Renal cortex interstitium (tissue), 11 donors: ENCODE measurements around the gene SIVA1. TPM values are rescaled to one million over a fixed set of nuclear protein-coding genes. Genes with fewer than 3 reads are reported as not detected.
"Not testable (repeated sequence)": the region's sequence is repeated elsewhere in the genome, so short reads cannot be mapped to it uniquely, and the experiment has no call there.

Source experiments
- DNase-seq, 11 donors: peaks; one replicate each; pipeline ENCODE4 v3.0.0-alpha.2; 2013; ENCODE audit warnings: low read depth in 9 of 11, low spot score in 4 of 11; ENCODE audit errors: extremely low read depth in 1 of 11
- polyA plus RNA-seq, 3 donors: library from polyadenylated mRNA; unstranded; fragments of 120-200 nt; gene quantifications; one replicate each; pipeline ENCODE4 v1.2.1, GENCODE V29; 2013; ENCODE audit not compliant: insufficient read length in 3 of 3

Gene SIVA1
- polyA plus RNA-seq, 3 donors, result 41.7 to 89.7 (median 73.7) TPM

GRCh38 chr14:104715416-104715815, 37.5 kb upstream of the SIVA1 start:
- no peak for DNase-seq

DNA sequence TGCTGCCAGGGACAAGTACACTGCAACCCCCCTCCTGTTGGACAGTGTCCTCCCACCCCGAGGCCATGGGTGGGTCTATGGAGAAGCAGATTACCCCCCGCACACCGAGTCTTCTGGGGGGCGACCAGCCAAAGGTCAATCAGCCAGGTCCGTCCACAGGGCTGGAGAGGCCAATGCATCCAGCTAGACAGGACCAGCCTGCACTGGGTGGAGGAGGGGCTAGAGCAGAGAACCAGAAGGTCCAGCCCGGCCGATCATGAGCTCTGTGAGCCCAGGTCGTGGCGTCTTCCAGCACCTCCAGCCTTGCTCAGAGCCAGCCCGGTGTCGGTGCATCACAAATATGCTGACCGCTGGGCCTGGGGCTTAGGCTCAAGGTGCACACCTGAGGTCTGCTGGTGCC, 37.1 kb upstream of the SIVA1 start:
- DNase-seq, result no peak

GRCh38 chr14:104717137-104717536, 35.8 kb upstream of the SIVA1 start:
- DNase-seq, result no peak

GRCh38 chr14:104717646-104718045, 35.3 kb upstream of the SIVA1 start:
- DNase-seq, result no peak

DNA sequence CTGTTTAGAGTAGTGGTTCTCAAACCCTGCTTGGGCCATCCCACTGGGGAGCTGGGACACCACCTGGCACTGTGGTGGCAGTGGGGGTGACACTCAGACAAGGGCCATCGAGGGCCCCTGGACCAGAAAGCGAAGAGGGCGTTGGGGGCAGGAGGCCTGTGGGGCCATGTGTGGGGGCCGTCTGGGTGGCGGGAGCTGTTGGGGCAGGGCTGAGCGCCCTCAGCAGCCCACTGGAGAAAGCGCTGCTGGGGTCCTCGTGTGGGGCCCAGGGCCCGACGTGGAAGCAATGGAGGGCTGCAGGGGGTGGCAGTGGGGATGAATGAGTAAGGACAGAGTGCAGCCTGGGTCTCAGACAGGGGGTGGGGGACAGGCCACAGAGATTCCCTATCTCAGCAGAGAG, 34.8 kb upstream of the SIVA1 start:
- no peak for DNase-seq

GRCh38 chr14:104718871-104719270, 34.1 kb upstream of the SIVA1 start:
- DNase-seq, result no peak

DNA sequence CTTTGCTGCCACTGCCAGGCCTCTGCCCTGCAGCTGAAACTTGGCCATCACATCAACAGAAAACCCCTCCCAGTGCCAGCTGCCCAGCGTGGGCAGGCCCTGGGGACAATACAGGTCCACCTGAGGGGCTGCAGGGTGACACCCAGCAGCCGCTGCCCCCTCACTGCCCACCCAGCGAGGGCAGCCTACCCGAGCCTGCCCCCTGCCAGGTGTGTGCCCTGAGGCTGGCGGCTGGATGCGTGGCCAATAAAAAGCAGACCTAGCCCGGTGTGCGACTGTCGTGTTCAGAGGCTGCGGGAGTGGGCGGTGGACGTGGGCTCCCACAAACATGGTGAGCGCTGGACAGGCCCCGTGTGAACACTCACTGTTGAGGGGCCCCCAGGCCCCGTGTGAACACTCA, 33.6 kb upstream of the SIVA1 start:
- no peak for DNase-seq

DNA sequence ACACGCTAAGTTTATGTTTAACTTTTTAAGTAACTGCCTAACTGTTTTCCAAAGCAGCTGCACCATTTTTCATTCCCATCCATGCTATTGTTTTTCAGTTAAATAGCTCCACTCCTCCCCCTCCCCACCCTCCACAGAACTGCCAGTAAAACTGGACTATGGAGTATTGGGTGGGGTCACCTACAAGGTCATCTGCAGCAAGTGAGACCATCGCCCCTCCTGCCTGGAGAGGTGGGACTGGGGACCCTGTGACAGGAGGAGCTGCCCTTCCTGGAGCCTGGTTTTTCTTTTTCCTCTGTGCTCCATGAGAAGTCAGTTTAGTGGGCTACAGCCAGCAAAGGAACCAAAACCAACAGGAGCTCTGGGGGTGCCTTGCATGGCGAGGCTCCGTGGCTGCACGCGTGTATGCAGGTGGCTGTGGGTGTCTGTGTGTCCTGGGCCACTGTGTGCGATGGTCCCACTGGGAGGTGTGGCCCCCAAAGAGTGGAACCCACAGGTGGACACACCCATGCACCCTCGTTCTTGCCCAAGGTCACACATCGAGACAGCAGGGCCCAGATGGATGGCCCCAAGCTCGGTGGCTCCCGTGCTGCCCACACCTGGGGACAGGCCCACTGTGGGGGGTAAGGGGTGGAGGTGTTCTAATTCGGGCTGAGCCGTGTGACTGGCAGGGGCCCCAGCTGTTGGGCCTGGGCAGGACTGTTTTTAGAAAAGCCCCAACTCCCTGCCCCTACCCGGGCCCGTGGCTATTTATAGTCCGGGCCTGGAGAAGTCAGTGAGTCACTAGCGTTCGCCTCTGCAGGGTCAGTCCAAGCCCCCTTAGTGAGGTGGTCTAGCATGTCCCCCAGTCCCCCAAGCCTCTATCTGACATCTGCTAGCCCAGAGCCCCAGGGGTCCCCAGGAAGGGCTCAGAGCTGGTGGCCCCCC, 31.2 kb upstream of the SIVA1 start:
- no peak for DNase-seq

- no peak for DNase-seq
Observed at GRCh38 chr14:104722938-104723650, 29.9 kb upstream of the SIVA1 start.

GRCh38 chr14:104723651-104724406, 29.1 kb upstream of the SIVA1 start, which contains the start of gene ADSS1:
ADSS1 (plus strand) TSS chr14:104724229; CDS start chr14:104724271, 42 bp downstream.
- peak in 2 of 11 donors; percentile 17 to 53 for DNase-seq

GRCh38 chr14:104724407-104724980, 28.5 kb upstream of the SIVA1 start:
- DNase-seq, result no peak

- DNase-seq, result peak in 3 of 11 donors; percentile 48 to 77 (median 58)
Observed at GRCh38 chr14:104724981-104725771, 27.8 kb upstream of the SIVA1 start.

GRCh38 chr14:104725772-104726548, 27.0 kb upstream of the SIVA1 start:
- DNase-seq, result no peak

- DNase-seq, result no peak
Observed at GRCh38 chr14:104726600-104727451, 26.1 kb upstream of the SIVA1 start.

DNA sequence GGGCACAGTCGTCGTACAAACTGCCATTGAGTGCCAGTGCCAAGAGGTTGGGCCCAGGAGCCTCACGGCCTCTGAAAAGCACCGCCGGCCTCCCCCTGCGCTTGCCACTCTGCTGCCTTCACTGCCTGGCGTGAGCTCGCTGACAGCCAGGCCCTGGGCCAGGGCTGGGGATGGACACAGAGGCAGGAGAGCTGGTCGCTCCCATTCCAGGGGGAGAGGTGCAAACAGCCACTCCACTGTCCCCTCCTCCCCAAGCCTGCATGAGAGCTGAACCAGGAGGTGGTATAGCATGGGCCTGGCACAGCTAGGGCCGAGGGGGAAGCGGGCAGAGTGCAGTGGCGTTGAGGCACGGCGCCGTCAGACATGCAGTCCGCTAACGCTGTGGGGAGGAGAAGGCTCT, 24.3 kb upstream of the SIVA1 start:
- no peak for DNase-seq

DNA sequence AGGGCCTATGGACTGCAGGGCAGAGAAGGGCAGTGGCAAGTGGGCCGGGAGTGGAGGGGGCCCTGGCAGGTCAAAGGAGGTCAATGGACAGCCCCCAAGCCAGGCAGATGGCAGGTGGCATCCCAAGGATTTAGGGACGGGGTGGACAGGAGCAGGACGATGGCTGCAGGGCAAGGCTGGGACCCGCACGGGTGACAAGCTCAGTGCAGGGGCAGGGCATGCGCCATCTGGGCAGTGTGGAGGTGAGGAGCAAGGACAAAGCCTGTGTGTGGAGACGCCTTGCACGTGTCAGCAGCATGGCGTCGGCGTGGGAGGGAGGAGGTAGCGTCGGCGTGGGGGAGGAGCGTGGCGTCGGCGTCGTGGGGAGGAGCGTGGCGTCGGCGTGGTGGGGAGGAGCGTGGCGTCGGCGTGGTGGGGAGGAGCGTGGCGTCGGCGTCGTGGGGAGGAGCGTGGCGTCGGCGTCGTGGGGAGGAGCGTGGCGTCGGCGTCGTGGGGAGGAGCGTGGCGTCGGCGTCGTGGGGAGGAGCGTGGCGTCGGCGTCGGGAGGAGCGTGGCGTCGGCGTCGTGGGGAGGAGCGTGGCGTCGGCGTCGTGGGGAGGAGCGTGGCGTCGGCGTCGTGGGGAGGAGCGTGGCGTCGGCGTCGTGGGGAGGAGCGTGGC, 23.6 kb upstream of the SIVA1 start:
- DNase-seq, result not testable (repeated sequence)
